Chondrocyte (in vitro differentiated cells): ENCODE results near the gene FLRT1. TPM values are rescaled to one million over a fixed set of nuclear protein-coding genes. Genes with fewer than 3 reads are reported as not detected.

Experiments used
- DNase-seq: peaks from one replicate; pipeline ENCODE4 v3.0.0; 2021; ENCODE audit warnings: mixed read lengths, low spot score
- H3K27ac Mint-ChIP-seq: one replicate; pipeline ENCODE4 v1.8.0; 2021; ENCODE audit warnings: mild to moderate bottlenecking, moderate library complexity, mixed read lengths; ENCODE audit not compliant: unreplicated experiment
- H3K27me3 Mint-ChIP-seq: 2 replicates; pipeline ENCODE4 v1.8.0; 2021; ENCODE audit warnings: low read depth, mixed read lengths
- H3K36me3 Mint-ChIP-seq: 2 replicates; pipeline ENCODE4 v1.8.0; 2021; ENCODE audit warnings: low read depth, mixed read lengths
- H3K4me1 Mint-ChIP-seq: 2 replicates; pipeline ENCODE4 v1.8.0; 2021; ENCODE audit warnings: low read depth, mild to moderate bottlenecking, mixed read lengths
- H3K4me3 Mint-ChIP-seq: one replicate; pipeline ENCODE4 v1.8.0; 2021; ENCODE audit warnings: mild to moderate bottlenecking, moderate library complexity, mixed read lengths; ENCODE audit not compliant: unreplicated experiment
- H3K9me3 Mint-ChIP-seq: 2 replicates; pipeline ENCODE4 v1.8.0; 2021; ENCODE audit warnings: low read depth, mixed read lengths
- CTCF ChIP-seq: fragments of 200-600 bp; sonication (generic); IDR thresholded peaks from 2 replicates; pipeline ENCODE4 v1.5.0; 2021; ENCODE audit warnings: antibody characterized with exemption, mild to moderate bottlenecking, moderate library complexity
- total RNA-seq: library from RNA; stranded (reverse); gene quantifications from 3 replicates; pipeline ENCODE4 v1.2.1, GENCODE V29; 2021

The FLRT1 gene
- total RNA-seq, 1 donor from 2014 or later = 0.22 TPM

GRCh38 chr11:64051297-64051696 is 15.6 kb downstream of the FLRT1 start:
- DNase-seq = no peak
- no peak overlapping the region for H3K4me3 Mint-ChIP-seq
- no peaks in the 10 kb centered on the region for H3K9me3 Mint-ChIP-seq
- no peak overlapping the region for H3K27ac Mint-ChIP-seq
- peaks cover 2% of the 10 kb centered on the region for H3K27me3 Mint-ChIP-seq
- no peaks in the 10 kb centered on the region for H3K36me3 Mint-ChIP-seq
- H3K4me1 Mint-ChIP-seq = no peaks in the 10 kb centered on the region
- TF ChIP-seq CTCF = no peak

- DNase-seq = no peak
- Mint-ChIP-seq H3K4me1 (no peaks in the 10 kb centered on the region), H3K27ac (no peak overlapping the region), H3K27me3 (peaks cover 2% of the 10 kb centered on the region), H3K4me3 (no peak overlapping the region), H3K36me3 (no peaks in the 10 kb centered on the region), H3K9me3 (no peaks in the 10 kb centered on the region)
- TF ChIP-seq CTCF = no peak
These were observed 16.7 kb downstream of the FLRT1 start for GRCh38 chr11:64052436-64052835.

- Mint-ChIP-seq H3K4me3 (no peak overlapping the region), H3K27ac (no peak overlapping the region), H3K9me3 (no peaks in the 10 kb centered on the region), H3K36me3 (no peaks in the 10 kb centered on the region), H3K4me1 (no peaks in the 10 kb centered on the region), H3K27me3 (peaks cover 2% of the 10 kb centered on the region)
- no peak for TF ChIP-seq CTCF
- DNase-seq = no peak
These were observed 17.3 kb downstream of the FLRT1 start for GRCh38 chr11:64052938-64053622.

GRCh38 chr11:64053699-64054098 is 18.0 kb downstream of the FLRT1 start:
- no peak overlapping the region for H3K27ac Mint-ChIP-seq
- H3K4me3 Mint-ChIP-seq = no peak overlapping the region
- H3K27me3 Mint-ChIP-seq = peaks cover 2% of the 10 kb centered on the region

GRCh38 chr11:64055077-64055476 is 19.3 kb downstream of the FLRT1 start:
- no peak for DNase-seq
- H3K36me3 Mint-ChIP-seq = no peaks in the 10 kb centered on the region
- no peak overlapping the region for H3K4me3 Mint-ChIP-seq
- no peak overlapping the region for H3K27ac Mint-ChIP-seq
- peaks cover 2% of the 10 kb centered on the region for H3K27me3 Mint-ChIP-seq
- no peaks in the 10 kb centered on the region for H3K4me1 Mint-ChIP-seq
- TF ChIP-seq CTCF = no peak
- H3K9me3 Mint-ChIP-seq = no peaks in the 10 kb centered on the region

More at GRCh38 chr11:64053699-64054098, 18.0 kb downstream of the FLRT1 start:
- DNase-seq = no peak
- no peaks in the 10 kb centered on the region for H3K9me3 Mint-ChIP-seq
- no peak for TF ChIP-seq CTCF
- H3K36me3 Mint-ChIP-seq = no peaks in the 10 kb centered on the region
- H3K4me1 Mint-ChIP-seq = no peaks in the 10 kb centered on the region
